Smooth muscle cell (in vitro differentiated cells): ENCODE data around the gene FHOD3. TPM values are rescaled to one million over a fixed set of nuclear protein-coding genes. Genes with fewer than 3 reads are reported as not detected.

Experiments
- DNase-seq: peaks from one replicate; lab custom pipeline; 2025; ENCODE audit not compliant: unreplicated experiment; lab: John Stamatoyannopoulos, UW
- H2AFZ ChIP-seq: fragments of 200-600 bp; sonication (generic); 2 replicates; pipeline ENCODE4 v1.6.0; 2016; ENCODE audit warnings: antibody characterized with exemption, low read depth, mild to moderate bottlenecking
- H3F3A ChIP-seq: fragments of 200-600 bp; sonication (generic); 2 replicates; pipeline ENCODE4 v1.6.0; 2017; ENCODE audit warnings: antibody characterized with exemption, low read depth
- H3K27ac ChIP-seq: fragments of 200-600 bp; sonication (generic); 2 replicates; pipeline ENCODE4 v1.5.1; 2016; ENCODE audit warnings: low read depth, mild to moderate bottlenecking
- H3K27me3 ChIP-seq: fragments of 200-600 bp; sonication (generic); 2 replicates; pipeline ENCODE4 v1.6.1; 2016; ENCODE audit warnings: low read depth, mild to moderate bottlenecking
- H3K36me3 ChIP-seq: fragments of 200-600 bp; sonication (generic); 2 replicates; pipeline ENCODE4 v1.5.1; 2016; ENCODE audit warnings: low read depth
- H3K4me1 ChIP-seq: fragments of 200-600 bp; sonication (generic); 2 replicates; pipeline ENCODE4 v1.5.1; 2016; ENCODE audit warnings: low read depth
- H3K4me2 ChIP-seq: fragments of 200-600 bp; sonication (generic); 2 replicates; pipeline ENCODE4 v1.6.0; 2016; ENCODE audit warnings: mild to moderate bottlenecking
- H3K4me3 ChIP-seq: fragments of 200-600 bp; sonication (generic); 2 replicates; pipeline ENCODE4 v1.5.1; 2016; ENCODE audit warnings: mild to moderate bottlenecking
- H3K79me2 ChIP-seq: fragments of 200-600 bp; sonication (generic); 2 replicates; pipeline ENCODE4 v1.6.0; 2016; ENCODE audit warnings: low read depth, mild to moderate bottlenecking
- H3K9ac ChIP-seq: fragments of 200-600 bp; sonication (generic); 2 replicates; pipeline ENCODE4 v1.6.0; 2016; ENCODE audit warnings: low read depth
- H3K9me3 ChIP-seq: fragments of 200-600 bp; sonication (generic); replicated peaks from 2 replicates; pipeline ENCODE4 v1.5.1; 2016; ENCODE audit warnings: low read depth
- H4K20me1 ChIP-seq: fragments of 200-600 bp; sonication (generic); 2 replicates; pipeline ENCODE4 v1.6.0; 2016; ENCODE audit warnings: low read depth
- WGBS: methylation state at CpG from one replicate; pipeline ENCODE4 v1.1.7; 2016; ENCODE audit warnings: low lambda C conversion rate; 5-methylcytosine and 5-hydroxymethylcytosine counted together
- polyA plus RNA-seq: library from polyadenylated mRNA; unstranded; fragments of >200 nt; fragmentation: Nextera tagmentation; extraction: Ambion mirVana; gene quantifications from 2 replicates; pipeline ENCODE4 v1.2.1, GENCODE V29; 2016
- total RNA-seq: library from RNA; depleted of rRNA; stranded (reverse); fragments of >200 nt; gene quantifications from 2 replicates; pipeline ENCODE4 v1.2.3, GENCODE V29; 2014
- TF ChIP-seq, protein P1 (sequence below): fragments of 200-600 bp; sonication (generic); IDR thresholded peaks from 2 replicates; pipeline ENCODE4 v1.5.1; 2017; ENCODE audit warnings: borderline replicate concordance, mild to moderate bottlenecking, antibody characterized with exemption; ENCODE audit not compliant: insufficient read depth, poor library complexity, severe bottlenecking

FHOD3 gene
- total and polyA plus RNA-seq, 2 experiments from 2014 or later: 6.3 to 19.4 TPM

DNA sequence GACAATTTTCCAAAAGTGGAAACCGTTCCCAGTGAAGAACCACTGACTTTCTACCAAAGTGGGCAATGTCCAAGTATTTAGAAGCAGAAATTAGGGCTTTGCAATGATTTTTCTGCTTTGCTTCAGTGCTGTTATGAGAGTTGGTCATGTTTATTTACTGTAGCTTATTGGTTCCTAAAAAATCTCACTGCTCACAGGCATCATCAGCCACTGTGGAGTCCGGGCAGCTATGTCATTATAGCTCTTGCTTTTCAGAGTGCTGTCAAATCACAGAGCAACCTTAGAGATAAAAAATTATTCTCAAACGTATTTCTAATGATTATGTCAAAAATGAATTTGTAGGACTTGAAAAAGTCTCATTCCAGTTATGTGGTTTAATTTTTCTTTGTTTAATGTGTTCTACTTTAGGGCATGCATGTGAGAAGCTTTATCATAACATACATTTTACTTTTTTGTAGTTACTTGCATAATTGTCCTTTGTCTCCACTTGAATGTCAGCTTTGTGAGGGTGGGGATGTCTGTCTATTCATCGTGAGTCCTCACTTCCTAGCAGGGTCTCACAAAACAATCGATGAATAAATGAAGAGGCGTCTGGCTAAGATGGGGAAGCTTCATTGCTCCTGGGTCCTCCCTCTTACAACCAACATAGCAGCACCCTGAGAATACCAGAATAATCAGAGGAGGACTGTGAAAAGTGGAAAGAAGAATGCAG lies 413.7 kb downstream of the FHOD3 start:
- 74% methylated on average over 6 of the region's 6 CpGs for WGBS
- Histone ChIP-seq H3F3A (no peaks in the 10 kb centered on the region), H3K36me3 (no peaks in the 10 kb centered on the region), H3K79me2 (no peaks in the 10 kb centered on the region), H2AFZ (no peak overlapping the region), H4K20me1 (no peaks in the 10 kb centered on the region), H3K4me2 (no peak overlapping the region), H3K27me3 (no peaks in the 10 kb centered on the region), H3K4me3 (no peak overlapping the region), H3K9ac (no peak overlapping the region), H3K9me3 (no peaks in the 10 kb centered on the region), H3K4me1 (no peaks in the 10 kb centered on the region), H3K27ac (no peak overlapping the region)
- DNase-seq: no peak
- TF ChIP-seq, protein P1, sequence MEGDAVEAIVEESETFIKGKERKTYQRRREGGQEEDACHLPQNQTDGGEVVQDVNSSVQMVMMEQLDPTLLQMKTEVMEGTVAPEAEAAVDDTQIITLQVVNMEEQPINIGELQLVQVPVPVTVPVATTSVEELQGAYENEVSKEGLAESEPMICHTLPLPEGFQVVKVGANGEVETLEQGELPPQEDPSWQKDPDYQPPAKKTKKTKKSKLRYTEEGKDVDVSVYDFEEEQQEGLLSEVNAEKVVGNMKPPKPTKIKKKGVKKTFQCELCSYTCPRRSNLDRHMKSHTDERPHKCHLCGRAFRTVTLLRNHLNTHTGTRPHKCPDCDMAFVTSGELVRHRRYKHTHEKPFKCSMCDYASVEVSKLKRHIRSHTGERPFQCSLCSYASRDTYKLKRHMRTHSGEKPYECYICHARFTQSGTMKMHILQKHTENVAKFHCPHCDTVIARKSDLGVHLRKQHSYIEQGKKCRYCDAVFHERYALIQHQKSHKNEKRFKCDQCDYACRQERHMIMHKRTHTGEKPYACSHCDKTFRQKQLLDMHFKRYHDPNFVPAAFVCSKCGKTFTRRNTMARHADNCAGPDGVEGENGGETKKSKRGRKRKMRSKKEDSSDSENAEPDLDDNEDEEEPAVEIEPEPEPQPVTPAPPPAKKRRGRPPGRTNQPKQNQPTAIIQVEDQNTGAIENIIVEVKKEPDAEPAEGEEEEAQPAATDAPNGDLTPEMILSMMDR: no peak

DNA sequence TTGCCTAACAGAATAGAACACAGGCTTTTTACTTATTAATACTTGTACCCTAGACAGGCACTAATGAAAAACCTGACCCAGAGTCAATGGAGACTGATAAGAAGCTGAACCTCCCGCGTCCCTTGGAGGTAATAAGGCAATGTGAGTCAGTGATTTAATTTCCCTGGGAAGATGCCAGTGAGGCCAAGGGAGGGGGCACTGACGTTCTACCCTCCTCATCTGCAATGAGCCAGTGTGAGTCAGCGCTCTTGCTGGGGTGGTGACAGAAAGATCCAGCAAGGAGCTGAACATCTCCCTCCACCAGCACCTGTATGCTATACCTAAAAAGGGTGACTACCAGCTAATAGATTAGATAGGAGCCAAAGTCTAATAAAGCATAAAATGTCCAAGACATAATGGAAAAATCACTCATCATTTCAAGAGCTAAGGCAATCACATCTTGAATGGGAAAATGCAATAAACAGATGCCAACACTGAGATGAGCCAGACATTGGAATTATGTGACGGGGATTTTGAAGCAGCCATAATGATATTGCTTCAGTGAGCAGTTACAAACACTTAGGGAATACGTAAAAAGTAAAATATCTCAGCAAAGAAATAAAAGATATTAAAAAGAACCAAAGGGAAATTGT lies 414.4 kb downstream of the FHOD3 start:
- no peak overlapping the region for H3K4me2 ChIP-seq
- no peaks in the 10 kb centered on the region for H3K79me2 ChIP-seq
- H3K9ac ChIP-seq: no peak overlapping the region
- no peaks in the 10 kb centered on the region for H3K27me3 ChIP-seq
- H2AFZ ChIP-seq: no peak overlapping the region
- TF ChIP-seq, protein P1: no peak
- no peaks in the 10 kb centered on the region for H3K36me3 ChIP-seq
- H3K27ac ChIP-seq: peak overlapping the region; percentile 37
- no peaks in the 10 kb centered on the region for H3K9me3 ChIP-seq
- WGBS: 36% methylated on average over 6 of the region's 6 CpGs
- H3K4me1 ChIP-seq: no peaks in the 10 kb centered on the region
- H3K4me3 ChIP-seq: no peak overlapping the region
- H3F3A ChIP-seq: no peaks in the 10 kb centered on the region
- peak; percentile 18 for DNase-seq
- no peaks in the 10 kb centered on the region for H4K20me1 ChIP-seq

DNA sequence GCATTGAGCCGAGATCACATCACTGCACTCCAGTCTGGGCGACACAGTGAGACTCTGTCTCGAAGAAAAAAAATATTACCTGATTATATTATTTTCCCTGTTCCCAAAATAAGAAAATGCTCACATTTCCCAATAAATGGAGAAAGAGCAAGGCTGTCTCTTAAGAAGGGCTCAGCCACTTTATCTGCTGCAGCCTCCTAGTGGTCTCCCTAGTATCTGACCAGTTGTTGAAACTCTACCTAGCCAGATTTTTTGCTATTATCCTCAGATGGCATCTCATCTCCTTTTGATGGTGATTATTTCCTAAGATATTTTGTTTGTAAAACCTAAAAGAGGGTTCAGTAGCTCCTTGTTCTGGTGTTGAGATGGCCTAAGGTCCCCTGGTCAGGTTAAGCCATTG lies 417.0 kb downstream of the FHOD3 start:
- DNase-seq: no peak
- TF ChIP-seq, protein P1: no peak
- Histone ChIP-seq H3K79me2 (no peaks in the 10 kb centered on the region), H4K20me1 (no peaks in the 10 kb centered on the region), H3K4me2 (no peak overlapping the region), H3K9me3 (no peaks in the 10 kb centered on the region), H3K36me3 (no peaks in the 10 kb centered on the region), H3K27me3 (no peaks in the 10 kb centered on the region), H2AFZ (no peak overlapping the region), H3K27ac (no peak overlapping the region), H3F3A (no peaks in the 10 kb centered on the region), H3K4me1 (no peaks in the 10 kb centered on the region), H3K9ac (no peak overlapping the region), H3K4me3 (no peak overlapping the region)
- 96% methylated on average over 3 of the region's 3 CpGs for WGBS
